NOMO-1 (cell line): Measurements from ENCODE around the gene STAG1.
"Not testable (repeated sequence)": the region's sequence is repeated elsewhere in the genome, so short reads cannot be mapped to it uniquely, and the experiment has no call there.

Source experiments
- DNase-seq, 2 experiments: peaks; one replicate each; lab custom pipeline; 2025; ENCODE audit not compliant: unreplicated experiment in 2 of 2; lab: John Stamatoyannopoulos, UW

The STAG1 gene

DNA sequence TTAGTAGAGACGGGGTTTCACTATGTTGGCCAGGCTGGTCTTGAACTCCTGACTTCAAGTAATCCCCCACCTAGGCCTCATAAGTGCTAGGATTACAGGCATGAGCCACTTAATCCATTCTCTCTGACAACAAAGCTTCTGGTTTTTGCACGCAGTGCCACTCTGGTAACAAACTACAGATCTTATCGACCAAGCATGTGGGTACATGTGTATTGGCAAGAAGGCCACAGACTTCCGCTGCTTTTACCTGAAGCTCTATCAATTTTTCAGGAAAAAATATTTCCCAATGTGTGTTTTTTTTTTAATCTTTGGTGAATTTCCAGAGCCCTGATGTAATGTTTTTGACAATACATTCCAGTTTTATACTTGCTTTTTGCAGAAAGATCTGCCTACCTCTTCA, 319.5 kb downstream of the STAG1 start:
- DNase-seq: no peak

DNA sequence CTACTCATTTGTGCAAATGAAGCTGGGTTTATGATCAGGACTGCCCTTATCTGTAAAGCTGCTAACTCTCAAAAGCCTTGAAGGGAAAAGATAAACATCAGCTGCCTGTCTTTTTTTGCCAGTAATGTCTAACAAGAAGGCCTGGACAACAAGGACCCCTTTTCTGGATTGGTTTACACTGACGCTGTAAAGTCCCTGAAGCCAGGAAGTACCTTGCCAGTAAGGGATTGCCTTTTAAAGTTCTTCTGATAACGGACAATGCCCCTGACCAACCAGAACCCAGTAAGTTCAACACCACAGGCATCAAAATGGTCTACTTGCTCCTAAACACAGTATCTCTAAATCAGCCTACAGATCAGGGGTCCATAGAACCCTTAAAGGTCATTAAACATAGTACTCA, 324.0 kb downstream of the STAG1 start:
- DNase-seq: no peak

DNA sequence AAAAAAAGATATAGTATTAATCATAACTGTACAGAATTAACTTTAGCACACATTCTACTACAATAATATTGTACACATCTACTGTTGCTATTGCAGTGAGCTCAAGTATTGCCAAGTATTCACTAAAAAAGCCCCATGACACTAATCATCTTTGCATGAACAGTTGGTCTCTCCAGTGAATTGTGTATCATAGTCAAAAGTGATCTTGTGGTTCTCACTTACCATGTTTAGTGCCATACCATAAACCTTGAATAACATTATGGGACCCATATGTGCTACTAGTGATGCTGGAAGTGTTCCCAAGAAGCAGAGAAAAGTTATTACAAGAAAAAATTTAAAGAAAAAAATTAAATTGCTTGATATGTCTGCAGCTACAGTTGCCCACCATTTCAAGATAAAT, 324.9 kb downstream of the STAG1 start:
- DNase-seq: no peak

DNA sequence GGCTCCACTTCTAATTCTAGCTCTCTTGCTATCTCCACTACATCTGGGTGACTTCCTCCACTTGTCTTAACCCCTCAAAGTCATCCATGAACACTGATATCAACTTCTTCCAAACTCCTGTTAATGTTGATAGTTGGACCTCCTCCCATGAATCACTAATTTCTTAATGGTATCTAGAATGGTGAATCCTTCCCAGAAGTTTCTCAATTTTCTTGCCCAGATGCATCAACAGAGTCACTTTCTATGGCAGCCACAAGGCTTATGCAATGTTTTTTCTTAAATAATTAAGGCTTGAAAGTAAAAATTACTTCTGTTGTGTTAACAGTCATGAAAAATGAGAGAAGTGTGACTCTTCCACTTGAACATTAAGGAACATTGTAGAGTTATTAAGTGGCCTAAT, 337.7 kb downstream of the STAG1 start:
- DNase-seq: peak in 1 of 2 experiments; percentile 17

DNA sequence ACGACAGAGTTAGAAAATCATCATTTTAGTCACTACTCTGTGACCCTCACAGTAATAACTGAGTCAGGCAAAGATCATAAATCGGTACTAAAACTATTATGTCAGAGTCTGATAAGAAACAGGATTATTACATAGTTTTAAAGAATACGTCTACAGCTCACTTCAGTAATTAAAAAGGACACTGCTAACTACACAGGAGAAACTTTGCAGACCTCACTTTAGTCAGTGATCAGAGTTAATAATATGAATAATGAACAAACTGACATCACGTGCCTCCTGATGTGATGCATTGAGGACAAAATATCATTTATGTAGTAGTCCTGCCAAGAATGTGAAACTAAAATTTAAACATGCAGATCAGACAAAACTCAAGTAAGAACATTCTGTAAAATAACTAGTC, 339.9 kb downstream of the STAG1 start:
- no peak for DNase-seq

DNA sequence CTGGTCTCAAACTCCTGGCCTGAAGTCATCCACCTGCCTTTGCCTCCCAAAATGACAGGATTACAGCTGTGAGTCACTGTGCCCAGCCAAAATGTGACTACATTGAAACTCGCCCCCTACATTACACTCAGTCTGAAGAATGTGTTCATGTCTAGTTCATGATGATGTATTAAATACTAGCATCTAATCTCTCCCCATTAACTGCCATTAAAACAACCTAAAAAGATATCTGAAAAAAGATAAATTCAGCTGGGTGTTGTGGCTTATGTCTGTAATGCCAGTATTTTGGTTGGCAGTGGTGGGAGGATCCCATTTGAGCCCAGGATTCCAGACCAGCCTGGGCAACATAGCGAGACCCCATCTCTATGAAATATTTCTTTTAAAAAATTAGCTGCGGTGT, 342.6 kb downstream of the STAG1 start:
- DNase-seq: no peak

DNA sequence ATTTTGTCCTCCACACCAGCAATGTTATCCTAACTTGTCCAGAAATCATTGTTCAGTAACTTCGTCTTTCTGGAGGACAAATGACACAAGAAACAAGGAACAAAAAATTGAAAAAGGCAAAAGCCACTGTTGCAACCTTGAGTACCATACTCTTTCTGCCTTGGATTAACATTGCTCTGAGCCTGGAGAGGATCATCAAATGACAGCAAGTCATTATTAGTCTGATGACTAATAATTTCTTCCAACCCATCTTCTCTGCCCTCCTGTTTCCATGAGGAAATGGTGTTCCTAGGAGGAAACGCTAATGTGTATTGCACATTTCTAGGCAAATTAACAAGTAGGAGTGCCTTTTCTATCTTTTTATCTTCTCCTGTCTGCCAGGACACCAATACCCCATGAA, 348.1 kb downstream of the STAG1 start:
- no peak for DNase-seq

DNA sequence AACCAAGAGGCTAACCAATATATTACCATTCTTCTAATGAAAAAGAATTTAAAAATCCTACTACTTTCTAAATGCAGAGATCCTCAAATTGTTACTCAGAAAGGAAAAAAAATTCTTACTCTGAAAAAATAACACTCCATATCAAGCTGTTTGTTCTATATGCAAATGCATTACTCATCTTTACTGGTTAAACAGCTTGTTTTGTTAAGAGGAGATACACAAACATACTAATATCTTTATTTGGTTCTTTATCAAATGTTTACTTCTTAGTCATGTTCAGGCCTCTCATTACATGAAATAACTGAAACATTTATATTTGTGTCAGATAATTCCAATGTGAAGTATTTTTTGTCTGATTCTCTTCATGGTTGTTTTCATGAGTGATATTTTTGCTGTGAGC, 355.3 kb downstream of the STAG1 start:
- DNase-seq: no peak

DNA sequence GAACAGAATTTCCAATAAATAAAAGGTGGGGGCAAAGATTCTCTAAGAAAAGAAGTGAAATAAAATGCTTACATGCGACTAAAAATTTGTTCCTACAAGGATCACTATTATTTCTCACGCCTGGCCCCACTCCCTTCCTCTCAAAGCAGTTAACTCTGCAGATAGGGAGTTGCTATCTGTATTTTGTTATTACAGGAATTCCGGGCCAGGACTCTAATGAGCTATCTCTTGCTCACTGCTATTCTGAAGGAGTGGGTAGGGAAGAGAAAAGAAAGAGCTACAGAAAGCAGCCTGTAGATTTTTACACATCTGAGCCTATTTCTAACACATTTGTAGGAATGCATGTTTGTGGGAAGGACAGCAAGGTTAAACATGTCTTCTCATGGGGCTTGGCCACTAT, 361.6 kb downstream of the STAG1 start:
- DNase-seq: no peak

DNA sequence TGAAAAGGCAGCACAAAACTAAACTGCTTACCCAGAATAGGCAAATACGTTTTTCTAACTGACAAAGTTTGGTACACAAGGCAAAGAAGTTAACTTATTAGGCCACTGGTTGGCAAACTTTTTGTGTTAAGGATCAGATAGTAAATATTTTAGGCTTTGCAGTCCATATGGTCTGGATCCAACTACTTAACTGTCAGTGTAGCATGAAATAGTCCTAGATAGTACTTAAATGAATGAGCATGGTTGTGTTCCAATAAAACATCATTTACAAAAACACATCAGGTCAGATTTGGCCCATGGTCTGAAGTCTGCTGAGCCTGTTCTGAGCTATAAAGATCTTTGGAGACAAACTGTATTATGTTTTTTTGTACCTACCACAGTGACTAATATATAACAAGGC, 365.1 kb downstream of the STAG1 start:
- no peak for DNase-seq

DNA sequence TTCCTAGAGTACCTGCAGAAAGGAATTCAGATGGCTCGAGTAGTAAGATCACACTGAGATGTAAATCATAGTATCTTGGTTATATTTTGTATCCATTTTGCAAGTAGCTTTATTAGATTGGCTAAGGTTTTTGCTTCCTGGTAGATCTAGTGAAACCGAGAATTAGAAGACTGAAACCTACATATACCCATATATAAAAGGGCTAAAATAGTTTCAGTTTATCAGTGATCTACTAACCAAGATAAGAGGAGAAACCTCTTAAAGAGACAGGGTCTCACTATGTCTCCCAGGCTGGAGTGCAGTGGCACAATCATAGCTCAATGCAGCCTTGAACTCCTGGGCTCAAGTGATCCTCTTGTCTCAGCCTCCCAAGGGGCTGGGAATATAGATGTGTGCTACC, 366.7 kb downstream of the STAG1 start:
- no peak for DNase-seq

DNA sequence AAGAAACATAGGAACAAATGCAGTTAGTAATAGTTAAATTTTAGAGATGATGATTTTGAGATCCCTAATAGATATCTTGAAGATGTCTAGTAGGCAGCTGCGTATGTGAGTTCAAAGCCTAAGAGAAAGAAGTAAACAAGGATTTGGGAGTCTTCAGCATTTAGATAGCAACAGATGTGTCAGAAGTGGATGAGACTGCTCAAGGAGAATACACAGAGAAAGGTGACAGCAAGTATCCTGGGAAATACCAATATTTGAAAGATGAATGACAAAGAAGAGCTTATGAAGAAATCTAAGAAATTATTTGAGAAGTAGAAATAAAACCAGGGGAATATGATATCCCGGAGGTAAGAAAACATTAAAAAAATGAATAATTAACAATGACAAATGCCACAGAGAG, 371.1 kb downstream of the STAG1 start:
- no peak for DNase-seq

DNA sequence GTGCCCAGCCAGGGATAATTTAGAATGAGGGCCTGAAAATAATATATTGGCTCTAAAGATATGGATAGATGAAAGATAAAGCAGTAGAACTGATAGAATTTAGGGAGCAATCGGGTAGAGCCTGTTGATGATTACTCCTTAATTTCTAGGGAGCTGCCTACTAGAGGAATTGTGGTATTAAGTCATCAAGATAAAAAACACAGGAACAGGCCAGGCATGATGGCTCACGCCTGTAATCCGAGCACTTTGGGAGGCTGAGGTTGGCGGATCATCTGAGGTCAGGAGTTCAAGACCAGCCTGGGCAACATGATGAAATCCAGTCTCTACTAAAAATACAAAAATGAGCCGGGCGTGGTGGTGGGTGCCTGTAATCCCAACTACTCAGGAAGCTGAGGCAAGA, 371.6 kb downstream of the STAG1 start:
- no peak for DNase-seq

DNA sequence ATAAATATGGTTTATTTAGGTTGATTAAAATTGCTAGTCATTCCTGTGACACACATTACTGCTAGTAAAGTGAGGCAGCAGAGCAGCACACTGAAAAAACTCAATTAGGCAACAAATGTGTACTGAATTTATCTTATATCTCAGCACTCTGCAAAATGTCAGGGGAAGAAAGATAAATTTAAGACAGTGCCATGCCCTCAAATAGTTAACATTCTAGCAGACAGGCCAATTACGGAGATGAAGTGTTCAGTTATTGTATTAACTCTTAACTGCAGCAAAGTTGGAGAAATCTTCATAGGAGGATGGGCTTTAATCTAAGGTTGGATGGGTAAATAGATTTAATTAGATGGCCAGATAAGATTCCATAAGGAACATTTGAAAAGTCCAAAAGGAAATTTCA, 374.2 kb downstream of the STAG1 start:
- no peak for DNase-seq

DNA sequence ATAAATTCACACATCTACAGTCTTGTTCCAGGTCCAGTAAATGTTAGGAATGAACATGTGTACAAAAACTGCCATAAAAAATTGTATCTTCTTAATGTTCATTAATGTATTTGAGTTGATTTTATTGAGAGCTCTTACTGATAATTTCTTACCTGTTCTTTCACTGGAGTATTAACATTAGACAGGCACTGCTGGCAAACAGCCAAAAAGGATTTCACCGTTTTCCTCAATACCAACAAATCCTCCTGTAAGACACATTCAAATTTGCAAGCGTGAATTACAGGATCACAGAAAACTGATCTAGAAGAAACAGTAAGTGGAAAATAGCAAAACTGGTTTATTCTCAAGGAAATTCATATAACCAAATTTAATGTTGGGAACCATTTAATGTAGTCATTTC, 374.7 kb downstream of the STAG1 start:
- no peak for DNase-seq

DNA sequence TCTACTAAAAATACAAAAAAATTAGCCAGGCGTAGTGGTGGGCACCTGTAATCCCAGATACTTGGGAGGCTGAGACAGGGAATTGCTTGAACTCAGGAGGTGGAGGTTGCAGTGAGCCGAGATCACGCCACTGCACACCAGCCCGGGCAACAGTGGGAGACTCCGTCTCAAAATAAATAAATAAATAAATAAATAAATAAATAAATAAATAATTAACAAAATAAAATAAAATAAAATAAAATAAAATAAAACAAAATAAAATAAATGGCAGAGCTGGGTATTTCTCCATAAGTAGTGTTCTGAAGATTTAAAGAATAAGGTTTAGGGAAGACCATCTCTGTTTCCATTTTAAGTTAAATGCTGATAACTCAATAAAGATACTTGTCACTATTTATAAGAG, 376.4 kb downstream of the STAG1 start:
- not testable (repeated sequence) for DNase-seq

DNA sequence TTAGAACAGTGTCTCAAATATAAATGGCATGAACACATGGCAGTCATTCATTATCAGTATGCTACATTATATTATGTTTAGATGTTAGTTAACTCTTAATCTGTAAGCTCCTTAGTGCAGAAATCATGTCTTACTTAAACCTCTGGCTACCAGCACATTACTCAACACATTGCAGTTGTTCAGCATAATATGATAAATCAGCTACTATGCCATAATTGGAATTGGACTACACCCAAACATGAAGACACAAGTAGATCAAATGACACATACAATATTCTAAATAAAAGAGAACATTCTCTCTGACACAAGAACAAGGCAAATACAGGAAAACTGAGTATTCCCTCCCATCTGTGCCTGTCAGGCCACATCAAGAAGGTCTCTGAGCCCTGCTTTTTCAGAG, 385.9 kb downstream of the STAG1 start:
- no peak for DNase-seq

DNA sequence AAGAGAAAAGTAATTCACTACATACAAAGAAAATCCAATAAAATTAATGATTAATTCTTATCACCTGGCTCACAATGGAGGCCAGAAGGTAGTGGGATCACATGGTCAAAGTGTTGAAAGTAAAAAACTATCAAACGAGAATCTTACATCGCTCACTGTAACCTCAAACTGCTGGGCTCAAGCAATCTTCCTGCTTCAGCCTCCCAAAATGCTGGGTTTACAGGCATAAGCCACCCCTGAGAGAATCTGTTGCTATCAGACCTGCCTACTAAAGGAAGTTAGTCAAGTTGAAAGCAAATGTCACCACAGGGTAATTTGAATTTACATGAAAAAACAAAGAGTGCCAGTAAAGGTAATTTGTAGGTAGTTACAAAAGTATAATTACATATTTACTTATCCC, 398.7 kb downstream of the STAG1 start:
- no peak for DNase-seq

DNA sequence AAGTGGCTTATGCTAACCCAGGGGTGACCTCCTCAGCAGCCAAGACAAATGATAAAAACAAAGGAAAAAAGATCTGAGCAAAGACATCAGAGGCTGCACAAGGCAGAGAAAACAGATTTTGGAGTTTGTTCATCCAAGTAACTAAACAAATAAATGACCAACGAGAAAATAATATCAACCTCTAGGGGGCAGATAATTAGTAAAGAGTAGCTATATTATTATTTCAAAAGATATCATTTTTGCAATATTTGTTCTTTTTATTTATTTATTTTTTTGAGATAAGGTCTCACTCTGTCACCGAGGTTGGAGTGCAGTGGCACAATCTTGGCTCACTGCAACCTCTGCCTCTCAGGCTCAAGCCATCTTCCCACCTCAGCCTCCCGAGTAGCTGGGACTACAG, 400.3 kb downstream of the STAG1 start:
- no peak for DNase-seq

DNA sequence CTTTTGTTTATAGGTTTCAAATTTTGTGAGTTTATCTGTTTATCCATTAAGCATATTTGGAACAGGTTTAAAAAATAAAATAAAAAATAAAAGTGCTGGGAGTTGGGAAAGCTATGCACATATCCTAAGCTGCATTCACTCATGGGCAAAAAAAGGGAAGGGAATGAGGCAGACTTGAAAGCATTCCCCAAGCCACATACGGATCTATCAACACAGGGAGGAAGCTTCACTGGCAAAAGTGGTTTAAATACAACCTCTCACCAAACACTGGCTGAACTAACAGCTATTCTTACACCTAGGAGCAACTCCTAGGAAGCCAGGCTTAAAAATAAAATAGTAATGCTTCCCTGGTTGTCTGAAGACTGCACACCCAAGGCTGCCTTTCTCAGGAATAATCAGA, 400.8 kb downstream of the STAG1 start:
- no peak for DNase-seq

DNA sequence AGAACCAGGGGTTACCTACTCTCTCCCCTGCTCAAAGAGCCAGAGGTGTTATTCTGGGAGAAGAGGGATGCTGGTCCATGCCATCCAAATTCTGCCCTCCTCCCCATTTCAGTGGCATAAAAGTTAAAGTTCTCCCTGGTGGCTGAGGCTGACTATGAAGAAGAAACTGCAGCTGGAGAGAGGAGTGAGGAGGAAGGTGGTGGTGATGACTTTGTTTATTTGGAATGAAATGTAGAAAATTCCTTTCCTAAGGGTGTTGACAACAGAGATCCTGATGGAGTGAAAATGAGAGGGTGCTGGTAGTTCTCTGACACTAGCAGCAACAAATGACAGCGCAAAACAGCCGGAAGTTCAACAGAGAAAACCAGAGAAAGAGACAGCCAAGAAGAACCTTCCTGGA, 401.6 kb downstream of the STAG1 start:
- DNase-seq: no peak

DNA sequence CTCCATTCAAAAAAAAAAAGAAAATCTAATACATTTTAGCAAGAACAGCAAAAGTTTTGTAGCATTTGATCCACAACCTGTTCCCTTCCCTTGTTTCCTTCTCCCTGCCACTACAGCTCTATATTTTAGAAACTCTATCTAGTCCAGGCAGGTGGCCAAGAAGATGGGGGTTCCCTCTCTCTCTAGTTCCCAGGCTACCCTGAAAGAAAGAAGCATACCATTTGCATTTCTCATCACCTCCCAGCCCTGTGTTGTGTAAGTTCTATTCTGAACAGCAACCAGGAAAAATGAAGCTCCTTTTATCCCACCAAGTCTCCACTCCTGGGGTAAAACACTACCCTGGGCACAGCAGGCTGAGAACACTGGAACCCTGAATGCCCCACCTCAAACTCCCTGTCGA, 402.0 kb downstream of the STAG1 start:
- no peak for DNase-seq

DNA sequence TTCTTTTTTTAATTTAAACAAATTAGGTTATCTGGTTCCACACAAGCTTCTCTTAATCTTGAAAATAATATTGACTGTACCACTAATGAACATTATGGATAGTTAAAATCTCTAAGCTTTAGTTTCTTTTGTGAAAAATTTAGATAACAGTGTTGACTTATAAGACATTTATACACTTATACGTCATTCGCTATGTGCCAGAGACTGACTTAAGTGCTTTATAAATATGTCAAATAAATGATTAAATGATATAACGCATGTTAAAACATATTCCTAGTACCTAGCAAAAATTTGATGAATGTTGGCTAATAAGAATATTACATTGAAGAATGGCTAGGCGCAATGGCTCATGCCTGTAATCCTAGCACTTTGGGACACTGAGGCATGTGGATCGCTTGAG, 405.7 kb downstream of the STAG1 start:
- DNase-seq: no peak
